Vein endothelial cell (primary cell): ENCODE results near the gene TNIP1. TPM values are rescaled to one million over a fixed set of nuclear protein-coding genes. Genes with fewer than 3 reads are reported as not detected.

Experiments used
- total RNA-seq: library from RNA; depleted of rRNA; stranded (reverse); fragments of >200 nt; gene quantifications from 2 replicates; pipeline ENCODE4 v1.2.3, GENCODE V29; 2012

Gene TNIP1
- total RNA-seq, result 101 and 123 TPM in 2 replicates

GRCh38 chr5:151080613-151081430, at the start of gene TNIP1:
Gene TNIP1, minus strand, starts transcription at chr5:151081034. Its CDS starts 15,939 bp downstream, at chr5:151065095.

GRCh38 chr5:151020304-151021110, 60.3 kb downstream of the TNIP1 start, which contains the start of gene GPX3:
Gene GPX3, plus strand, starts transcription at chr5:151020591. Its CDS starts 64 bp downstream, at chr5:151020655.

Other genes with a start within 250 kb of the TNIP1 start
- gene IRGM, start 234.5 kb downstream of the TNIP1 start, total RNA-seq, result not detected in 2 replicates
- gene ZNF300, start 176.1 kb downstream of the TNIP1 start, total RNA-seq, result 5.3 and 6.2 TPM in 2 replicates
- gene GPX3, start 60.4 kb downstream of the TNIP1 start, total RNA-seq, result 2.3 and 10.4 TPM in 2 replicates
- gene ANXA6, start 76.7 kb upstream of the TNIP1 start, total RNA-seq, result 68.9 and 206 TPM in 2 replicates
- gene CCDC69, start 143.1 kb upstream of the TNIP1 start, total RNA-seq, result 3.3 and 7.2 TPM in 2 replicates
- gene GM2A, start 172.2 kb upstream of the TNIP1 start, total RNA-seq, result 18.0 and 18.3 TPM in 2 replicates
- not detected in 2 replicates for gene SLC36A3, start 222.7 kb upstream of the TNIP1 start, total RNA-seq